Lower leg skin (tissue), 4 donors: ENCODE data around the gene GBP3. TPM values are rescaled to one million over a fixed set of nuclear protein-coding genes. Genes with fewer than 3 reads are reported as not detected.

Experiments used
- DNase-seq, 2 donors: peaks; one replicate each; pipeline ENCODE4 v3.0.0-alpha.2; 2019; ENCODE audit warnings: low spot score in 2 of 2
- H3K4me3 ChIP-seq: fragments of 200-600 bp; sonication (generic); 2 replicates; pipeline ENCODE4 v1.5.1; 2017; ENCODE audit warnings: mild to moderate bottlenecking, low read depth; ENCODE audit not compliant: poor library complexity, severe bottlenecking
- POLR2A ChIP-seq, 2 donors: fragments of 450-650 bp; IDR thresholded peaks; one replicate each; pipeline ENCODE4 v1.6.1; 2016 to 2017; ENCODE audit warnings: antibody characterized with exemption in 2 of 2, mild to moderate bottlenecking in 1 of 2, moderate library complexity in 1 of 2
- WGBS, 2 donors: methylation state at CpG; one replicate each; pipeline ENCODE4 v1.1.5; 2018; 5-methylcytosine and 5-hydroxymethylcytosine counted together
- intact Hi-C: fragments of 100-400 bp; cut with DNase I; formaldehyde crosslinking; loops from one replicate; pipeline ENCODE4 v1.15.0; 2023; ENCODE audit warnings: low total_unique reads
- total RNA-seq, 4 donors: library from RNA; depleted of rRNA; stranded (reverse); fragments of >200 nt; gene quantifications; one replicate each; pipeline ENCODE4 v1.1.0, GENCODE V29; 2016
- TF ChIP-seq, protein P1 (sequence below), 3 donors: fragments of 450-650 bp; IDR thresholded peaks; one replicate each; pipeline ENCODE4 v1.5.1; 2016; ENCODE audit warnings: antibody characterized with exemption in 3 of 3, mild to moderate bottlenecking in 3 of 3, moderate library complexity in 2 of 3

The GBP3 gene
- total RNA-seq, 4 donors from 2014 or later, result 5.6 to 16.2 (median 8.3) TPM

DNA sequence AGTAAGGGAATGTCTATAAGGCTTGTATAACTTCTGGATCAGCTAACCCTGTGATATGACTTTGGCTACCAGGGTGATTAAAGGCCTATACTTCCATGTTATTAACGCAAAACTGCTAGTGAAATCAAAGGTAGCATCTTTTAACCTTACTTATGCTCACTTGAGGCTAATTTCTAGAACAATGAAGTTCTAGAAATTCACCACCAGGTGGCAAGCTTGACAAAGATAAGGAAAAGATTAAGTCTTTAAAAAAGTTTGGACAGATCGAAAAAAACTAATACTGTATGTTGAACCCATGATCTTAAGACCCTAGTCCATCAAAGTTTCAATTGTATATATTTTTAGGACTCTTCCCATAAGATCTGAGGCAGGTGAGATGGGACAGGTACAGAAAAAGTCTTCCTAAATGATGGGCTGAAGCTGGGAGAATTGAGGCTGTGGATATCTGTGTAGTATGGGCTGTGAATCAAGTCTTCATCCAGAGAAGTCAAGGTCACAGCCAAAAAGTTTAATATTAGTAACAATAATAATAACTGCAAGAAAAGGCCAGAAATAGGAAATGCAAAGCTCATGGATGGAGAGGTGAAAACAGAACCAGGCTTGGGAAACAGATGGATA, 49.0 kb downstream of the GBP3 start:
- H3K4me3 ChIP-seq, result no peak overlapping the region
- intact Hi-C loops, result loop anchor here (10.0 kb wide), 1 partner anchor 481 kb away; no protein-coding TSS in a partner anchor
- no peak for DNase-seq
- TF ChIP-seq, protein P1, sequence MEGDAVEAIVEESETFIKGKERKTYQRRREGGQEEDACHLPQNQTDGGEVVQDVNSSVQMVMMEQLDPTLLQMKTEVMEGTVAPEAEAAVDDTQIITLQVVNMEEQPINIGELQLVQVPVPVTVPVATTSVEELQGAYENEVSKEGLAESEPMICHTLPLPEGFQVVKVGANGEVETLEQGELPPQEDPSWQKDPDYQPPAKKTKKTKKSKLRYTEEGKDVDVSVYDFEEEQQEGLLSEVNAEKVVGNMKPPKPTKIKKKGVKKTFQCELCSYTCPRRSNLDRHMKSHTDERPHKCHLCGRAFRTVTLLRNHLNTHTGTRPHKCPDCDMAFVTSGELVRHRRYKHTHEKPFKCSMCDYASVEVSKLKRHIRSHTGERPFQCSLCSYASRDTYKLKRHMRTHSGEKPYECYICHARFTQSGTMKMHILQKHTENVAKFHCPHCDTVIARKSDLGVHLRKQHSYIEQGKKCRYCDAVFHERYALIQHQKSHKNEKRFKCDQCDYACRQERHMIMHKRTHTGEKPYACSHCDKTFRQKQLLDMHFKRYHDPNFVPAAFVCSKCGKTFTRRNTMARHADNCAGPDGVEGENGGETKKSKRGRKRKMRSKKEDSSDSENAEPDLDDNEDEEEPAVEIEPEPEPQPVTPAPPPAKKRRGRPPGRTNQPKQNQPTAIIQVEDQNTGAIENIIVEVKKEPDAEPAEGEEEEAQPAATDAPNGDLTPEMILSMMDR (IDR thresholded peaks at IDR 0.05), result no peak
- no peak for TF ChIP-seq POLR2A (IDR thresholded peaks at IDR 0.05)
- 18 to 24% methylated on average over 2 of the region's 2 CpGs for WGBS, 2 donors

DNA sequence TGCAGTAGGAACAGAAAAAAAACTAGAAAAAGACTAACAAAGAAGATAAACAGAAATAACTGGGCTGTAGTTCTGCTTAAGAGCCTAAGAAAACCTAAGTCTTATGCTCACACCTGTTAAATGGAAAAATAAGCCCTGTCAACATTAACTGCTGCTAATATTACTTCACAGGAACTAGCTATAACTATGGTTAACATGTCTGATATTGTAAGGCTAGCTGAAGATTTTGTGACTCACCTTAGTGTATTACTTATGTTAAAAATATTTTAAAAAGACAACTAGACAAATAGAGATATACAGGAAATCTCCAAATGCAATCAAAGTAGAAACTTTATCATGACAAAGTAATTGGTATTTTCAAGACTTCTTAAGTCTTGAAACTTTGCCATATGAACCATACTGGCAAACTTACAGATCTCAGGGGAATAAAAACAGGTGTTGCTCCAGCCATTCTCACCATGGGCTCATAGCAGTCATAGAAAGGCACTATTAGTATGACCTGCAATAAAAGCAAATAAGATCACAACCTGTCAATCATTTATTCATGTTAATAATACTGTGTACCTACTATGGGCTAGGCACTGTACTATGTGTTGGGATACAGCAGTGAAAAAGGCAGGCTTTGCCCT, 60.9 kb downstream of the GBP3 start:
- H3K4me3 ChIP-seq, result no peak overlapping the region
- TF ChIP-seq POLR2A (IDR thresholded peaks at IDR 0.05), result no peak
- TF ChIP-seq, protein P1 (IDR thresholded peaks at IDR 0.05), result no peak
- DNase-seq, result no peak
- intact Hi-C loops, result no loop called here

DNA sequence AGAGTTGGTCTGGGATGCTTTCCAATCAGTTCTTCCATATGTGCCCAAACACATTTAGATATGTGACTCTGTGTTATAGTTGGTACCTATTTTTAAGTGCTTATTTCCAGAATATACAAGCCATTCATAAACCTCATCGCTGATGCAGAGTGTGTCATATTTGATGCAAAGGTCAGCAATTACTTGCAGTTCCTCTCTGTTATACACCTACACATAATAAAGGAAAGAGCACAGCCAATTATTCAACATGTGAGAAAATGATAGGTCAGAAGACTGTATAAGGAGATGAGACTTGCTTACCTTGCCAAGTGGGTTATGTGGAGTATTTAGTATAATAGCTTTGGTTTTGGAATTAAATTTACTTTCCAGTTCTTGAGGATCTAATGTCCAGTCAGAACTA, 61.6 kb downstream of the GBP3 start:
- 44% methylated on average over 1 of the region's 1 CpG for WGBS, 2 donors

More for the DNA sequence above, 61.6 kb downstream of the GBP3 start:
- H3K4me3 ChIP-seq, result no peak overlapping the region
- TF ChIP-seq POLR2A (IDR thresholded peaks at IDR 0.05), result no peak
- TF ChIP-seq, protein P1 (IDR thresholded peaks at IDR 0.05), result no peak
- intact Hi-C loops, result no loop called here
- DNase-seq, result no peak

Other genes with a start within 250 kb of the GBP3 start
- gene GTF2B, start 131.3 kb downstream of the GBP3 start, total RNA-seq, result 10 to 100 TPM; 38.8 to 50.0 (median 40.3) TPM
- 10 to 100 TPM; 16.5 to 34.5 (median 24.3) TPM for gene KYAT3, start 30.2 kb downstream of the GBP3 start, total RNA-seq
- gene RBMXL1, start 30.2 kb downstream of the GBP3 start, total RNA-seq, result 10 to 100 TPM in 3 of 4 donors, 1 to 10 TPM in 1; 7.5 to 19.3 (median 13.4) TPM
- gene GBP1, start 42.3 kb upstream of the GBP3 start, total RNA-seq, result 10 to 100 TPM in 2 of 4 donors, 1 to 10 TPM in 2; 6.6 to 14.0 (median 10.4) TPM
- gene GBP2, start 103.2 kb upstream of the GBP3 start, total RNA-seq, result 10 to 100 TPM; 63.0 to 83.6 (median 81.8) TPM
- gene GBP7, start 153.1 kb upstream of the GBP3 start, total RNA-seq, result not detected
- 1 to 10 TPM in 3 of 4 donors, under 1 TPM in 1; 0.46 to 4.6 (median 3.2) TPM for gene GBP4, start 176.1 kb upstream of the GBP3 start, total RNA-seq
- gene GBP5, start 250.0 kb upstream of the GBP3 start, total RNA-seq, result under 1 TPM; 0.13 to 0.65 (median 0.34) TPM